GM19452 (cell line): ENCODE results near the gene RNF31.
"Not testable (repeated sequence)": the region's sequence is repeated elsewhere in the genome, so short reads cannot be mapped to it uniquely, and the experiment has no call there.

Experiments used
- ATAC-seq: cut with Tn5 transposase; IDR thresholded peaks from one replicate; pipeline ENCODE4 v1.9.1; 2021; ENCODE audit not compliant: unreplicated experiment

RNF31 gene

DNA sequence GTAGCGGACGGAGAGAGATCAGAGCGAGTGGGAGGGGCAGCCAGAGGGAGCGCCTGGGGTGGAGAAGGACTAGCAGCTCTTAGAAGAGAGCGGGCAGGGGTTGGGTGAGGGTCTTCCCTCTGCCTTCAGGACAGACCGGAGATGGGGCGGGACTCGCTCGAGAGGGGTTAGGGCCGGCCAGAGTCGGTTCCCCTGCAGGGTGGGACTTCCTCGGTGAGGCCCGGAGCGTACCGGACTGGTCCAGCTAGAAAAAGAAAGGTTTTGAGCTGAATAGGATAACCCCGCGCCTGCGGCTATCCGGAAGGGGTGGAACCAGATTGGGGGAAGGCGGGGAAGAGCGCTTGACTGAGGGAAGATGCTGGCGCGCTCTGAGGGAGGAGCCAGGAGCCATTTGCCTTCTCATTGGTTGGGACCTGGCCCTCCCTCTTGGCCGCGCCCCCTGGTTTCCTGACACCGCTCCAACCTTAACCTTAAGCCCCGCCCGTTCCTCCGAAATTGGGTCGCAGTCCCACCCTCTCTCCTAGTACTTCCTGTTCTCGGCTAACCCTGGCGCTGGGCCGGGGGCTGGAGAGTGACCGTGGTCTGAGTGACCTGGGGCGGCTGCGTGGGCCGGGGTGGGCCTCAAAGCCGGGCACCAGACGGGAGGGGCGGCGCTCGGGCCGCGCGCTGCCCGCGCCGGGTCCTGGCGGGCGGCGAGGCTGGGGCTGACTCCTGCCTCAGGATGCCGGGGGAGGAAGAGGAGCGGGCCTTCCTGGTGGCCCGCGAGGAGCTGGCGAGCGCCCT lies at the start of gene RNF31:
Gene RNF31, plus strand, starts transcription at position 521 of the 783 bp plus-strand sequence. Its CDS starts 201 bp downstream, at position 722.
- peak; percentile 78 for ATAC-seq

DNA sequence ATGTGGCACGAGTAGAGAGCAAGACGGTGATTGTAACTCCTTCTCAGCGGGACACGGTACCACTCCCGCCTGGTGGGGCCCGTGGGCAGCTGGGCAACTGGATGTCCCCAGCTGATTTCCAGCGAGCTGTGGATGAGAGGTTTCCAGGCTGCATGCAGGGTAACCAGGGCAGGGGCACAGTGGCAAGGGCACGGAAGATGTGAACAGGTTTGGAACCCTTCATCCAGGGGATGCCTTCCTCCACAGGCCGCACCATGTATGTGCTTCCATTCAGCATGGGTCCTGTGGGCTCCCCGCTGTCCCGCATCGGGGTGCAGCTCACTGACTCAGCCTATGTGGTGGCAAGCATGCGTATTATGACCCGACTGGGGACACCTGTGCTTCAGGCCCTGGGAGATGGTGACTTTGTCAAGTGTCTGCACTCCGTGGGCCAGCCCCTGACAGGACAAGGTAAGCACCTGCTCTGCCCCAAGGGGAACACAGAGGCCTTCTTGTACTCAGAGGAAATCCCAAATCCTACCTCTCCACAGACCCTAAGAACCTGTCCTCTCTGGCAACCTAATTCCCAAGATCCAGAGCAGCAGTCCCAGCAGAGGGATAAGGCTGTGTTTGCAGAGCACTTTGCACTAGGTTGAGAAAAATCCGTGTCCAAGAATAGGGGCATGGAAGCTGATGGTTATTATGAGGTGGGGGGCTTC lies 48.9 kb upstream of the RNF31 start:
- no peak for ATAC-seq

DNA sequence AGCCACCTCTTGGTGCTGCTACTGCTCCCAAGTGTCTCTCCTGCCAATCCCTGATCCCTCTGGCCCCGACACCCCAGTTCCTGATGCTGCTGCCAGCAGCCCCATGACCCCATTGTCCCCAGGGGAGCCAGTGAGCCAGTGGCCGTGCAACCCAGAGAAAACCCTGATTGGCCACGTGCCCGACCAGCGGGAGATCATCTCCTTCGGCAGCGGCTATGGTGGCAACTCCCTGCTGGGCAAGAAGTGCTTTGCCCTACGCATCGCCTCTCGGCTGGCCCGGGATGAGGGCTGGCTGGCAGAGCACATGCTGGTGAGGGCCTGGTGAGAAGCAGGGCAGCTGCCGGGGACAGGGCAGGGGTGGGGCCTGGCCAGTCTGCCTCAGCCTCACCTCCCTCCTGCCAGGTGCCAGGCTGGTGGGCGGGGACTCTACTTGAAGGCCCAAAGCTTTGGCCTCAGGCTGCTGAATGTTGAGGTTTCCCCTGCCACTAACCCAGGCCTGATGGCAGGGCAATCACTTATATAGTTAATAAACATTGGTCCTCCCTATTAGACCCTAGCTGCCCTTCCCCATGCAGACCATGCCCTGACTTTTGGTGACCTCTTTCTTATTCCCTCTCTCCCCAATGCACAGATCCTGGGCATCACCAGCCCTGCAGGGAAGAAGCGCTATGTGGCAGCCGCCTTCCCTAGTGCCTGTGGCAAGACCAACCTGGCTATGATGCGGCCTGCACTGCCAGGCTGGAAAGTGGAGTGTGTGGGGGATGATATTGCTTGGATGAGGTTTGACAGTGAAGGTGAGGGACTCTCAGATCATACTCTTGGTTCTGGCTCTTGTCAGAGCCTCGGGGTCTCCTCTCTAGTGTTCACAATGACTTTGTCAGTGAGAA lies 48.1 kb upstream of the RNF31 start:
- no peak for ATAC-seq

DNA sequence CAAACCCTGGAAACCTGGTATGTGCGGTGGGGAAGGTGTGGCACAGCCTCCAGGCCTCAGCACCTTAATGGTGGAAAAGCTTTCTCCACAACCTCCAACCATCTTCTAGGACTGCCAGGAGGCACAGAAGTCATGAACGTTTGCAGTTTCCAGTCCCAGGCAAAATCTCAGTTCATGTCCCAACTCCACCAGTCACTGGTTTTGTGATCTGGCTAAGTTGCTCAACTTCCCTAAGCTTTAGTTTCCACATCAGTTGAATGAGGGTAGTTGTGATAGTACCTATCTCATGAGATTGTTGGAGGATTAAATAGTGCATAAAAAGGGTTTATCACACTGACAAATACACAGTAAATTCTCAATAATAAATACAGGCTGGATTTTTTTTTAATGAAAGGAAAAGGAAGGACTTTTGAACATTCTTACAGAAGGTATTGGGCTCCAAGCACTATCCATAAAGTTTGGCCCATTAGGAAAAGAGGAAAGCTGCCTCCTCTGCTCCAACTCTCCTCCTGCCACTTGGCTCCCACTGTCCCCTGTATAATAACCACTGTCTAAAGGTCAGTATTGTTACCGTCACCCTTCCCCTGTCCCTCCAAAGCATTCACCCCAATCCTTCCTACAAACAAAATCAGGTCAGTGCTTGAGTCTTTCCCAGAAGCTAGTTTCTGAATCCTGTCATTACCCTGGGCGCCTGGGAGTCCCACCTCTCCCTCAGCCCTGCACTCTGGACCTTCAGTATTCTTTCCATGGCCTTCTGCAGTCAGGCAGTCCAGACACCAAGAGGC lies 46.9 kb upstream of the RNF31 start:
- no peak for ATAC-seq

DNA sequence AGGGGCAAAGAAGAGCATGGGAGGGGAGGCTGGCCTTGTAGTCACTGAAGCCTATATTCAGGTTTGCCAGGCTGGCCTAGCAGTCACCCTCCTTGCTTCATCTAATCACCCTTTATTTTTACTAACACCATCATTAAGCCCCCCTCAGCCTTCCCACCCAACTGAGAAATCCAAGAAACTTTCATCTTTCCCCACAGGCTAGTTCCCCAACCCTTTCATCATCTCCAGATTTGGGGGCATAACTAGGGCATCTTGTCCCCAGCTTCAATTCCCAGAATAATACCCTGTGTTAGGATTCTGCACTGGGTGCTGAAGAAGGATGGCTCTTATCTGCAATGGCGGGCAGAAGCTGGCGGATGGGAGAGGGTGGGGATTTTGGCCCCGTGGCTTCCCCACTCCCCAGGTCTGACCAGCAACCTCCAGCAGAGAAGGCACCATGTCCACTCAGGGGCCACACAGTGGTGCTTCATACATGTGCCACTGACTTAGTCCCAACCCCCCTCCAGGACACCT lies 46.3 kb upstream of the RNF31 start:
- ATAC-seq = no peak

DNA sequence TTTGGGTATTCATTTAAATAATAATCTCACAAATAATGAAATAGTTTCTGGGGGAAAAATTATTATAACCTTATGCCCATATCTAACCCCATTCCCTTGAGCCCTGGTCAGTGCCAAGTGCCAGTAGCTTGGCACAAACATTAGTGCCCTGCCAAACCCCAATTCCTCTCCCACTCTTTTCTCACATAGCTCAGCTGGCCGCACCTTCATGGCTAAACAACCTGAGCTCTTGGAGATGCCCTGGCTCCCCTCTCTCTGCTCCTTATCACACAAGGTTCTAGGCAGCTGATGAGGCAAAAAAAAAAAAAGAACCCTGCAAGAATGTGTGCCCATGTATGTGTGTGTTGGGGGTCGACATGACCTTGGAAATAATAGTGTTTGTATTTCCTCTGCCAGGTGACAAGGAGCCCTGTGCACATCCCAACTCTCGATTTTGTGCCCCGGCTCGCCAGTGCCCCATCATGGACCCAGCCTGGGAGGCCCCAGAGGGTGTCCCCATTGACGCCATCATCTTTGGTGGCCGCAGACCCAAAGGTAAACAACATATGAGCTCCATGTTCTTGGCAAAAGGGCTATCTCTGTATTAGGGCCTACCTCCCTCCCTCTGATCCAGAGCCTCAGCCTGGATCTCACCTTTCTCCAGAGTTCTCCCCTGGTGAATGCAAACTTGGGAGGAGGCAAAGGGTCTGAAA lies 44.8 kb upstream of the RNF31 start:
- no peak for ATAC-seq

DNA sequence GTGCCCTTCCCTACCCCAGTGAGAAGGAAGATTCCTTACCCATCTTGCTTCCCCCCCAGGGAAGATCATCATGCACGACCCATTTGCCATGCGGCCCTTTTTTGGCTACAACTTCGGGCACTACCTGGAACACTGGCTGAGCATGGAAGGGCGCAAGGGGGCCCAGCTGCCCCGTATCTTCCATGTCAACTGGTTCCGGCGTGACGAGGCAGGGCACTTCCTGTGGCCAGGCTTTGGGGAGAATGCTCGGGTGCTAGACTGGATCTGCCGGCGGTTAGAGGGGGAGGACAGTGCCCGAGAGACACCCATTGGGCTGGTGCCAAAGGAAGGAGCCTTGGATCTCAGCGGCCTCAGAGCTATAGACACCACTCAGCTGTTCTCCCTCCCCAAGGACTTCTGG lies 43.8 kb upstream of the RNF31 start:
- no peak for ATAC-seq

DNA sequence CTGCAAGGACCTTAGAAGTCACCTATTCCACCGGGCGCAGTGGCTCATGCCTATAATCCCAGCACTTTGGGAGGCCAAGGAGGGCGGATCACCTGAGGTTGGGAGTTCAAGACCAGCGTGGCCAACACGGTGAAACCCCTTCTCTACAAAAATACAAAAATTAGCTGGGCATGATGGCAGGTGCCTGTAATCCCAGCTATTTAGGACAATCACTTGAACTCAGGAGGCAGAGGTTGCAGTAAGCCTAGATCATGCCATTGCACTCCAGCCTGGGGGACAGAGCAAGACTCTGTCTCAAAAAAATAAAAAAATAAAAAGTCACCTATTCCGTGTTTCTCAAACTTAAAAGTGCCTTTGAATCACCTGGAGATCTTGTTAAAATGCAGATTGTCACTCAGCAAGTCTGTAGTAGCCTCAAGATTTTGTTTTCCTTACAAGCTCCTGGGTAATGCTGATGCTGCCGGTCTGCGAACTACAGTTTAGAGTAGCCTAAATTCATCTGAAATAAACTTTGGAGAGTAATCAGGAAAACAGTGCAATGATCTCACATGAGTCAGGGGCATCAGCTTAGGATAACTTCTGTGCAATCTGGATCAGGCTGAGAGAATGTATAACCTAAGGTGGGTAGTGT lies 41.6 kb upstream of the RNF31 start:
- not testable (repeated sequence) for ATAC-seq

DNA sequence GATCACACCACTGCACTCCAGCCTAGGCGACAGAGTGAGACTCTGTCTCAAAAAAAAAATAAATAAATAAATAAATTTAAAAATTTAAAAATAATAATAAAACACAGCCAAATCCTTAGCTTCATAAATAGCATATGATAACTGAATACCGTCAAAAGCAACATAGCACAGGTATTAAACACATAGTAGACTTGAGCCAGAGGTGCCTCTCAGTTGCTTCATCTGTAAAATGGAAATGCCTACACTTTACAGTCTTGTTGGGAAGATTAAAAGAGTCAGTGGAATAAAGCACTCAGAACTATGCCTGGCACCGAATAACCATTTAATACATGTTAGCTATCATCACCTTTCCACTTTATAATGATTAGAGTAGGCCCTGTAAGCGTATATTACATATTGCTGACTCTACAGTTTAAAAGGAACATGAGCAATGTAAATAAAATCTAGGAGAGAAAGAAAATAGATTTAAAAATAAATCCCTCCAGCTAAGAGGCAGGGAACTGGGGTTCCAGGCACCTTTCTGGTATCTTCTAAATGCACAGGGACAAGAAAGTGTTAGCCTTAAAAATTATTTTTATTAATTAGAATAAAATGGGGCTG lies 40.5 kb upstream of the RNF31 start:
- no peak for ATAC-seq

DNA sequence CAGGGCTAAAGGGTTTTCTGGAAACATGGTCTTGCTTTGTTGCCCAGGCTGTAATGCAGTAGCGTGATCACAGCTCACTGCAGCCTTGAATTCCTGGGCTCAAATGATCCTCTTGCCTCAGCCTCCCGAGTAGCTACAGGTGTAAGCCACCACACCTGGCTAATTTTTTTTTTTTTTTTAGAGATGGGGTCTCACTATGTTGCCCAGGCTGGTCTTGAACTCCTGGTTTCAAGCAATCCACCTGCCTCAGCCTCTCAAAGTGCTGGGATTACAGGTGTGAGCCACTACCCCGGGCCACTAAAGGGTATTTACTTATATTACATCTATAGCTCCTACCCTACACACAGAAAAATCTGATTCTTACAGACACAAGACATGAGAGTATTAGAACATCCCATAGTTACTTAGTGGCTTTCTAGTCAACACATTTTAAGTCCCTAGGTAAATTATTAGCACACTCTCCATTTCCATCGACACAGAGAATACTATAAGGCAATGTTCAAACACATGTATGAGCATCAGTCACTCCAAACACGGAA lies 38.9 kb upstream of the RNF31 start:
- ATAC-seq = peak; percentile 32

DNA sequence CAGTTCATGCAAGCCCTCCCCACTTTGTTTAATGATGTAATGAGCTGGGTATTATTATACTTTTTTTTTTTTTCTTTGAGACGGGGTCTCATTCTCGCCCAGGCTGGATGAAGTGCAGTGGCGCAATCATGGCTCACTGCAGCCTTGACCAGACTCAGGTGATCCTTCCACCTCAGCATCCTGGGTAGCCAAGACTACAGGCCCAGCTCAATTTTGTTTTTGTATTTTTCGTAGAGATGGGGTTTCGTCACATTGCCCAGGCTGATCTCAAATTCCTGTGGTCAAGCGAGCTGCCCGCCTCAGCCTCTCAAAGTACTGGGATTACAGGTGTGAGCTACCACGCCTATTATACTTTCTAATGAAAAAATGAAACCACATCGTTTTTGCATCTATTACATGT lies 37.2 kb upstream of the RNF31 start:
- ATAC-seq = no peak

DNA sequence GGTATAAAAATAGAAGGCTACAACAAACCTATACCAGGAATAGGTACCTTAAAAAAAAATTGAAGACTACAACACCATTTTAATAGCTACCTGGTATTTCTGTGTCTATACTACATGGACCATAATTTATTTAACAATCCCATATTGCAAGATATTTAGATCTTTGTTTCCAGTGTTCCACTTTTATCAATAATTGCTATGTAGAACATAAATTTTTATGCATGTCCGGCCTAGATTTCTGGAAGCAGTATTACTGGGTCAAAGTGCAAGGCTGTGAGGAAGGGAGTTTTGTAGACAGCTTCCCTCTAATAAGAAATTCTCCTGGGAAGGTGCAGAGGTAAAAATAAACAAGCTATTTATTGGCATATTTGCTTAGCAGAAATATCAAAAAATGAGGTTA lies 36.8 kb upstream of the RNF31 start:
- no peak for ATAC-seq

DNA sequence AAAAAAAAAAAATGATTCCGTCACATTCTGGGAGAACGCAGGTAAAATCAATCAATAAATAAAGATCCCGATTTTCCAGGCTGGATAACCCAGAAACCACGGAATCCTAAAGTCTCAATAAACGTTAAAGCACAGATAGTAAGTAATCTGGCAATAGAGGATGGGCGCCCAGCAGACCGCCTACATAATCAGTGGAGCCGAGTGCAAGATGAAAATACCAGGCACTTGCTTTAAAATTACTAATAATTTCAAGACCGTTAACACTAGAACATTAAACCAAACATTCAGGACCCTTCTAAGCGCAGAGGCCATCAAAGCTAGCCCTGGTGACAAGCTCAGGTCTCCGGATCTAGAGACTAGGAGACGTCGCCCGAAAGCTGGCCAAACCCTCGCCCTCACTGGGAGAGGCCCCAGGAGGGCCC lies 33.9 kb upstream of the RNF31 start:
- ATAC-seq = no peak

DNA sequence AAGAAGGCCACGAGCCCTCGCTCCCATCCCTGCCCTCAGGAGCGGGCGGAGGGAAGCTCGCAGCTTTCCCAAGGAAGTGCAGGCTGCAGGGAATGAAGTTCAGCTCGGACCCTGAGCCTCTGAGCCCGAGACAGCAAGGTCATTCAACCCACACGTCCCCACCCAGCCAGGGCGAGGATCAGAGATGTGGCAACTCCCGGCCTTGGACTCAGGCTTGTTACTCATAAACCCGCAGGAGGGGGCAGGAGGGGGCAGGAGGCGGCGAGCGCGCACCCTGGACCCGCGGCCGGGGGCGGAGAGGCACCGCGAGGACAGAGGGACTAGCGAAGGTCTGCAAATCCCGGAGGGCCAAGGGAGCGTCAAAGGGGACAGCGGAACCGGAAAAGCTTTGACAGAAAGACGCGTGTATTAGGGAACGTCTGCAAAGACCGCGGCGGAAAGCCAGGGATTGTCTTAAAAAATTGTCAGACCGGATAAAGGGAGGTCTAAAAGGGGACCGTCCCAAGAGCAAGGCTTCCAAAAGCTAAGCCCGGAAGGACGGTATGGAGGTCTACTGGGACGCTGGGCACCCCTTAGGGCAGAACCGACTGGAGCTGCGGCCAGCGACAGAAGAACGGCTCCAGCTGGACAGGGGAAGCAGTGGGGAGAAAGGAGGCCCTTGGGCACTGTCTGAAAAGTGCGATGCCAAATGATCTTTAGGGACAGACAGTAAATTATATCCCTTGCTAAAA lies 33.3 kb upstream of the RNF31 start:
- ATAC-seq = no peak

DNA sequence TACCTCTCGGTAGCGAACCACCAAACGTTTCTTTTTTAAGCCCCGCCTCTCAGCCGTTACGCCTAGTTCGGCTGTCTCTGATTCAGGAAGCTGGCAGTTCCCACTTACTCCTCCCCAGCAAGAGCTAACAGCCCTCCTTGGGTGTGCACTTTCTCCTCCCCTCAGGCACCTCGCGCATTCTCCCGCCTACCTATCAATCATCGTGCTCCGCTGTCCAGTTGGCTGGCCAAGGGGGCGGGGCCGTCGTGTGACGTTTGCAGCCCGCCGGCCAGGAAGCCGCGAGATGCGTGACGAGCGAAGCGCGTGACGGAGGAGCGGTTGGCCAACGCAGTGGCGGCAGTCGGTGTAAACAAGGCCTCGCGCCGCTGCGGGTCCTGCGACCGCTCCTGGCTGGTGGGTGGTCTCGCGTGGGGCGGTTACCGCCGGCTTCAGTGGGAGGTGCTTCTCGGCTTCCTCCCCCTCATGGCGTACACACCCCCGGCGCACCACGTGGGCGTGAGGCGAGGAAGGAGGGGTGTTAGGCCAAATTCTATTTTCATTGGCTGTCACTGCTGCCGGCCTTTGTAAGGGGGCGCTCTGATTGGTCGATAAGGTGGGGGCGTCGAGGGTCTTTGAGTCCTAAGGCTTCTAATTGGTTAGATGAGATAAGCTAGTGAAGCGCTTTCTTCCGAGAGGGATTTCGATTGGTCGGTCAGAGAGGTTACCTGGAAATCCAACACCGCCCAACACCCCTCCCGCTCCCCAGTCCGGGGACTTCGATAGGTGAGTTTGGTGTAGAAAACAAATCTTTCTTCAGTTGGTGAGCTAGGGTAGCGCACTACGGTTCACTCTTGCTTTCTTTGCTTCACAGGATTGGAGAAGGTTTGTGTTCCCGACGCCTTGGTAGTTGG lies 32.5 kb upstream of the RNF31 start, which contains the start of the genes DCAF11 and NRL:
Gene DCAF11, plus strand, starts transcription at position 246 of the 890 bp plus-strand sequence. CDS start 818 bp downstream, outside the sequence.
Gene NRL, minus strand, starts transcription at position 418 of the 890 bp plus-strand sequence. CDS start 32,101 bp downstream, outside the sequence.
- ATAC-seq = peak; percentile 84

DNA sequence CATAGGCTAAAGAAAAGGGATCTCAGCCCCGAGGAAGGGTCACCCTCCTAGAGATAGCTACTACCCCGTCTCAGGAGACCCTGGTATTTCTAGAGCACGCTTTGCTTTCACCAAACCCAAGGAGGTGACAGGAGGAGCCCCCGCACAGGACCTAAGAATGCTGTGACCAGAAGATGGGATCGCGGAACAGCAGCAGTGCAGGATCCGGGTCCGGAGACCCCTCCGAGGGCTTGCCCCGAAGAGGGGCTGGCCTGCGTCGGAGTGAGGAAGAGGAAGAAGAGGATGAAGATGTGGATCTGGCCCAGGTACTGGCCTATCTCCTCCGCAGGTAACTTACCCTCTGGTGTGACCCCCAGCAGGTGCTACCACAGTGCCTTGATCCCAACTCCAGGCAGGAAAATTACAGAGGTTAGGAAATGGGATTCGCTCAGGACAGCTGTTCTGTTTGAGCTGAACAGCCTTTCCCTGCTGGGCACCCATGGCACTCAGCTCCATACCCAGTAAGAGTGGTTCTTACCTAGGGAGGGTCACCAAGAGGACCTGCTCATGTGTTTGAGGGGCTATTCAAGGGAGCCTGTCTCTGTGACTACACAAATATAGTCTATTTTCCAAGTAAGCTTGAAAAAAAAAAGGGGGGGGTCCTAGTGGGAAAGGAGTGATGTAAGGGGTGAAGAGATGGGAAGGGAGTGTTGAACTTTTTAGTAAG lies 31.7 kb upstream of the RNF31 start:
- no peak for ATAC-seq
